Left cardiac atrium (tissue), 4 donors: Measurements from ENCODE around the gene ABITRAM. TPM values are rescaled to one million over a fixed set of nuclear protein-coding genes. Genes with fewer than 3 reads are reported as not detected.

Experiments used
- ATAC-seq, 2 donors: fragments of 200-7000 bp; cut with Tn5 transposase; one replicate each; pipeline ENCODE4 v1.9.1; 2020; ENCODE audit warnings: mild to moderate bottlenecking in 2 of 2, moderate library complexity in 2 of 2
- DNase-seq: peaks from one replicate; pipeline ENCODE4 v3.0.0-alpha.2; 2020
- intact Hi-C, 2 donors: fragments of 100-400 bp; cut with DNase I; formaldehyde crosslinking; loops; one replicate each; pipeline versions ENCODE4 v1.14.1 to v1.15.1; 2022 to 2023
- total RNA-seq, 2 donors: library from RNA; stranded (reverse); fragmentation: NEBNext Ultra II Directional; extraction: Animal tissue kit (Norgen Biotek cat#: 25700); gene quantifications; one replicate each; pipeline ENCODE4 v1.2.1, GENCODE V29; 2021
- donor health status: DM: no; HTN: yes; CAD: no.
- donor health status: DM: no; HTN: yes; CAD: no; lungs with severe emphysema.
- donor health status: DM: yes; HTN: yes; CAD: no.
- donor health status: Dilated cardiomyopathy.

ABITRAM gene
- total RNA-seq, 2 donors from 2014 or later: 7.4 to 12.4 TPM

GRCh38 chr9:108972626-108973209, 38.5 kb downstream of the ABITRAM start:
- no peak for DNase-seq
- ATAC-seq: peak; percentile 46 to 57
- intact Hi-C loops: no loop called here

DNA sequence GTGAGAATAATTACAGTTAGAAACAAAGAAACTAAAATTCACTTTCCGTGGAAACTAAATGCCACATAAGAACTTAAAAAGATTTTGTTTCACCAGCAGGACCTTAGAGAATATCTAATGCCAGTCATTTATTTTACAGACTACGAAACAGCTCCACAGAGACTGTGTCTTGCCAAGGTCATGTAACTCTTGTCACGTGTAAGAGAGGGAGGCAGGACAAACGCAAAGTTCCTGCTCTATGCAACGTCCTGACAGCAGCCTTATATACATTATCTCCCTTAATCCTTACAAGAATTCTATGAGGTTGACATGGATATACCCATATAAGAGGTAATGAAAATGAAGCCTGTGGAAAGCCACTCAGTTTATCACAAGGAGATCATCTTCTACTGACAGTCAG, 39.7 kb downstream of the ABITRAM start:
- ATAC-seq (peak; percentile 71 to 80), DNase-seq (no peak)
- intact Hi-C loops: no loop called here

GRCh38 chr9:108978205-108978604, 44.0 kb downstream of the ABITRAM start:
- ATAC-seq (no peak), DNase-seq (no peak)
- intact Hi-C loops: no loop called here

- ATAC-seq (peak in 1 of 2 donors; percentile 60), DNase-seq (no peak)
- intact Hi-C loops: no loop called here
Observed at GRCh38 chr9:108980893-108981292, 46.7 kb downstream of the ABITRAM start.

DNA sequence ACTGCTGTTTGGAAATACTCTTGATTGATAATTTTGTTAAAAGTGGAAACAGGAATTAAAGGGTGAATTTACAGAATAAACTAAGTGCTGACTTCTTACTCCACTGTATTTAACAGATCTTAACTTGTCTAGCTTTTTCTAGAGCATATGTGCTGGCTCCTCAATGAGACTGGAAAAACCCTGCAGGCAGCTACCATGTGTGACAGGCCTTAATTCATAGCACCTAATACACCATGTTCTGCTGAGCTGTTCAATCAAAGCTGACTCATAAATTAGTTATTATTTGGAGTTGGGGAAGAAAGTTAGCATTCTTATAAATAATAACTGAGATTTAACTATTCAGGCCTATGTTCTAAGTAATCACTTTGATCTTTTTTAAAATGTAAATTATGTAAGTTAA, 49.7 kb downstream of the ABITRAM start:
- DNase-seq (no peak), ATAC-seq (no peak)
- intact Hi-C loops: no loop called here

Other genes with a start within 250 kb of the ABITRAM start
- not detected for gene ACTL7B, start 78.4 kb upstream of the ABITRAM start, total RNA-seq
- not detected for gene ACTL7A, start 72.1 kb upstream of the ABITRAM start, total RNA-seq
- gene ELP1, start 276 bp upstream of the ABITRAM start, total RNA-seq: 10 to 100 TPM; 19.1 to 27.0 TPM
- 10 to 100 TPM; 87.0 to 91.2 TPM for gene CTNNAL1, start 79.1 kb downstream of the ABITRAM start, total RNA-seq
- 10 to 100 TPM; 67.4 to 79.3 TPM for gene TMEM245, start 185.5 kb downstream of the ABITRAM start, total RNA-seq
- 1 to 10 TPM; 4.4 to 5.7 TPM for gene FRRS1L, start 232.8 kb downstream of the ABITRAM start, total RNA-seq